WERI-Rb-1 (cell line): ENCODE results near the gene FOLR1.

Source experiments
- DNase-seq: peaks from one replicate; pipeline ENCODE4 v3.0.0-alpha.2; 2020
- H3K27ac ChIP-seq: fragments of 250-450 bp; sonication (Bioruptor Pico); 2 replicates; pipeline ENCODE4 v1.5.1; 2020; ENCODE audit warnings: mild to moderate bottlenecking, moderate library complexity
- H3K27me3 ChIP-seq: fragments of 250-450 bp; sonication (Bioruptor Pico); 2 replicates; pipeline ENCODE4 v1.5.1; 2021; ENCODE audit warnings: mild to moderate bottlenecking, low read depth, moderate library complexity; ENCODE audit not compliant: insufficient read depth, severe bottlenecking
- H3K36me3 ChIP-seq: fragments of 250-450 bp; sonication (Bioruptor Pico); 2 replicates; pipeline ENCODE4 v1.5.1; 2020; ENCODE audit warnings: mild to moderate bottlenecking, moderate library complexity
- H3K4me3 ChIP-seq: 2 replicates; pipeline ENCODE4 v1.5.1; 2011; ENCODE audit warnings: low read depth, mild to moderate bottlenecking, control low read depth, low read length
- H3K9me3 ChIP-seq: fragments of 250-450 bp; sonication (Bioruptor Pico); 2 replicates; pipeline ENCODE4 v1.5.1; 2021; ENCODE audit warnings: mild to moderate bottlenecking, moderate library complexity; ENCODE audit not compliant: severe bottlenecking
- TF ChIP-seq, protein P1 (sequence below): IDR thresholded peaks from 2 replicates; pipeline ENCODE4 v1.5.1; 2011; ENCODE audit warnings: low read depth, mild to moderate bottlenecking, control low read depth, inconsistent platforms, low read length

Gene FOLR1

GRCh38 chr11:72222106-72222891, 30.4 kb downstream of the FOLR1 start:
- no peaks in the 10 kb centered on the region for H3K27me3 ChIP-seq
- DNase-seq: no peak
- TF ChIP-seq, protein P1, sequence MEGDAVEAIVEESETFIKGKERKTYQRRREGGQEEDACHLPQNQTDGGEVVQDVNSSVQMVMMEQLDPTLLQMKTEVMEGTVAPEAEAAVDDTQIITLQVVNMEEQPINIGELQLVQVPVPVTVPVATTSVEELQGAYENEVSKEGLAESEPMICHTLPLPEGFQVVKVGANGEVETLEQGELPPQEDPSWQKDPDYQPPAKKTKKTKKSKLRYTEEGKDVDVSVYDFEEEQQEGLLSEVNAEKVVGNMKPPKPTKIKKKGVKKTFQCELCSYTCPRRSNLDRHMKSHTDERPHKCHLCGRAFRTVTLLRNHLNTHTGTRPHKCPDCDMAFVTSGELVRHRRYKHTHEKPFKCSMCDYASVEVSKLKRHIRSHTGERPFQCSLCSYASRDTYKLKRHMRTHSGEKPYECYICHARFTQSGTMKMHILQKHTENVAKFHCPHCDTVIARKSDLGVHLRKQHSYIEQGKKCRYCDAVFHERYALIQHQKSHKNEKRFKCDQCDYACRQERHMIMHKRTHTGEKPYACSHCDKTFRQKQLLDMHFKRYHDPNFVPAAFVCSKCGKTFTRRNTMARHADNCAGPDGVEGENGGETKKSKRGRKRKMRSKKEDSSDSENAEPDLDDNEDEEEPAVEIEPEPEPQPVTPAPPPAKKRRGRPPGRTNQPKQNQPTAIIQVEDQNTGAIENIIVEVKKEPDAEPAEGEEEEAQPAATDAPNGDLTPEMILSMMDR: no peak
- peak overlapping the region; percentile 97 for H3K27ac ChIP-seq
- peaks cover 12% of the 10 kb centered on the region for H3K36me3 ChIP-seq
- H3K9me3 ChIP-seq: no peaks in the 10 kb centered on the region
- H3K4me3 ChIP-seq: peak overlapping the region; percentile 87

DNA sequence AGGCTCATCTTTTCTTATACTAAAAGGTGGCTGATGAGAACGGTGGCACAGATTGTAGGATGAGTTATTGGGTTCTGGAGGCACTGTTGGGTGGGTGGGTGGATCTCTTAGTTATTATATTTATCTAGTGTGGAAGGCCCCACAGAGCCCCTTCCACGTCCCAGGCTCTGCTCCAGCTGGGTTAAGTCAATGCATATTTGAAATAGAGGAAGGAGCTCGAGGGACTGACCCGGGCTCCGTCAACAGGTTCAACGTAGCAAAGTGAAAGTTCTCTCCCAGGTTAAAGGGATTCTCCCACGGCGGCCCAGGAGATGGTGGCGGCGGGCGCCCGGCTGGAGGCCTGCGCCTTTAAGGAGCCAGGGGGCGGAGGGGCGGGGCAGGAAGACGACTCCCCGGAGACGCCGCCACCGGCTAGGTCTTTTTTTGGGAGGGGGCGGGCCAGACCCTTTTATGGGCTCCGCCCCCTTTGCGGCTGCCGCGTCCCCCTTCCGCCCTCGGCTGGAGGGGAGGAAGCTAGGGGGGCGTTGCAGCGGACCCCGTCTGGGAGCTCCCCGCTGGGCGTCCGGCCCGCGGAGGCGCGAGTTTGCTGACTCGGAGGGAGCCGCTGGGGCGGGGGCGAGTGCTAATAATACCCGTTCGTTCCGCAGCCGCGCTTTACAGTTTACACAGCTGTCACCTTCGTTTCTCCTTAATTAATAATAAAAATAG, 31.1 kb downstream of the FOLR1 start:
- H3K9me3 ChIP-seq: no peaks in the 10 kb centered on the region
- peak; percentile 96 for DNase-seq
- no peaks in the 10 kb centered on the region for H3K27me3 ChIP-seq
- TF ChIP-seq, protein P1: no peak
- H3K36me3 ChIP-seq: peaks cover 20% of the 10 kb centered on the region
- peak overlapping the region; percentile 87 for H3K4me3 ChIP-seq
- H3K27ac ChIP-seq: peak overlapping the region; percentile 97

DNA sequence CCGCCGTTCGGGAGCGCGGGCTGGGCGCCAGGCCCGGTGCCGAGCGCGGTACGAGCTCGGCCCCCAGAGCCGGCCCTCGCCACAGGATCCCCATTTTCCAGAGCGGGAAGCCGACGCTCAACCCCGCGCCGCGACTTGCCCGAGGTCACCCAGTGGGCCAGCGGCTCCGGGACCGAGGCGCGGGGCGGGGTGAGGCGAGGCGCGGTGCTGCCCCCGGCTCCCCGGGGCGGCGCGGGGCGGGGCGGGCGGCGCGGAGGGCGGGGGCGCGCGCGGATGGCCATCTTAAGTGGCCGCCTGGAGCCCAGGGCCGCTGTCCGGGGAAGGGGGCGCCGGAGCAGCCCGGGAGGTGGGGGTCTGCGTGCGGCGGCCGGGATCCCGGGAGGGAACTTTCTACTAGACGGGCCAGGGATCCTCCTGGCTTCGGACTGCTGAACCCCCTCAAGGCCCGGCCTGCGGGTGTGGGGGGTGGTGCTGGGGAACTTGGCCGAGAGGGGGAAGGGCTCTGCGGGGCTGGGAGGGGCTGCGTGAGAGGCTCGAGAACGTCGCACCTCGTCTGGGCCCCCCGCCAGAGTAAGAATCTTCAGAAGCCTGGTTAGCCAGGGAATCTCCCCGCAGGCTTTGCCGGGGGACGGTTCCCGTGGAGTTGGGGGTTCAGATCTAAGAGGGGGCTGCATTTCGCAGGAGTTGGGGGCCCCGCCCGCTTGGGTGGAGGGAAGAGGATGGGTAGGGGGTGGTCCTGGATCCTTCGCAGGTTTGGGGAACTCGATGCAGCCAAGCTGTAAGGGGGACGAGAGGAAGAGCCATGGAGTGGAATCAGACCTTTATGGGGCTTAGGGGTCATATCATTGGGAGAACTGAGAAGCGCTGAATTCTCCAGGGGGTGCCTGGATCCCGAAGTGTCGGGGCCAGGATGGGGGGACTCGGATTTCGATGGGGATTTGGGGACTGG, 31.9 kb downstream of the FOLR1 start:
- no peaks in the 10 kb centered on the region for H3K27me3 ChIP-seq
- TF ChIP-seq, protein P1: no peak
- H3K9me3 ChIP-seq: no peaks in the 10 kb centered on the region
- H3K27ac ChIP-seq: peak overlapping the region; percentile 97
- H3K36me3 ChIP-seq: peaks cover 28% of the 10 kb centered on the region
- peak; percentile 73 for DNase-seq
- peak overlapping the region; percentile 87 for H3K4me3 ChIP-seq

GRCh38 chr11:72224564-72225410, 32.8 kb downstream of the FOLR1 start, which contains the start of gene INPPL1:
Gene INPPL1 (plus strand): TSS chr11:72224767. CDS start chr11:72224985, 218 bp downstream.
- DNase-seq: no peak
- TF ChIP-seq, protein P1: no peak

More at GRCh38 chr11:72224564-72225410, 32.8 kb downstream of the FOLR1 start, which contains the start of gene INPPL1:
- H3K9me3 ChIP-seq: no peaks in the 10 kb centered on the region
- H3K4me3 ChIP-seq: peak within 1 kb of the TSS; percentile 87
- H3K36me3 ChIP-seq: peaks cover 37% of the 10 kb centered on the region
- peak within 1 kb of the TSS; percentile 97 for H3K27ac ChIP-seq
- no peaks in the 10 kb centered on the region for H3K27me3 ChIP-seq
